Endothelial cell of umbilical vein (primary cell): ENCODE measurements around the gene KDM7A. TPM values are rescaled to one million over a fixed set of nuclear protein-coding genes. Genes with fewer than 3 reads are reported as not detected.

Experiments
- BruUV-seq: library from RNA; stranded (reverse); fragments of 400-500 nt; replicated peaks from 2 replicates; lab custom pipeline; 2021; lab: Mats Ljungman, UMichigan
- CTCF ChIA-PET: fragments of 300-600, 350-600 bp; sonication (Branson Sonifier 250); formaldehyde crosslinking; loops from one replicate; lab custom pipeline; 2021; ENCODE audit warnings: antibody characterized with exemption, inconsistent platforms; lab: Charles Lee
- POLR2A ChIA-PET: fragments of 300-600, 350-600 bp; sonication (Branson Sonifier 250); formaldehyde crosslinking; loops from one replicate; lab custom pipeline; 2021; ENCODE audit warnings: antibody characterized with exemption, inconsistent platforms; lab: Charles Lee
- DNase-seq: peaks from one replicate; pipeline ENCODE4 v3.0.0-alpha.2; 2011; ENCODE audit warnings: low read depth, low spot score
- FAIRE-seq: peaks from 2 replicates; lab custom pipeline; 2011; peaks lifted over from hg19 to GRCh38; lab: Jason Lieb, UNC
- H2AFZ ChIP-seq: 2 replicates; pipeline ENCODE4 v1.6.0; 2012; ENCODE audit warnings: low read depth, low read length, control low read depth, inconsistent platforms
- H3K27ac ChIP-seq: 2 replicates; pipeline ENCODE4 v1.5.1; 2011; ENCODE audit warnings: low read depth, mild to moderate bottlenecking, control low read depth, low read length, moderate library complexity; ENCODE audit not compliant: insufficient read depth
- H3K27me3 ChIP-seq, 2 experiments: 2 replicates each; pipeline versions ENCODE4 v1.6.0 to v1.6.1; 2011; ENCODE audit warnings: low read length in 2 of 2, mixed read lengths in 1 of 2; ENCODE audit not compliant: control insufficient read depth in 2 of 2, insufficient read depth in 2 of 2
- H3K36me3 ChIP-seq, 2 experiments: 2 replicates in 1 of 2; 3 replicates in 1 of 2; pipeline ENCODE4 v1.5.1; 2011; ENCODE audit warnings: low read length in 2 of 2, mild to moderate bottlenecking in 1 of 2, moderate library complexity in 1 of 2; ENCODE audit not compliant: control insufficient read depth in 2 of 2, insufficient read depth in 2 of 2; ENCODE audit errors: extremely low read depth in 1 of 2
- H3K4me1 ChIP-seq: 3 replicates; pipeline ENCODE4 v1.5.1; 2011; ENCODE audit warnings: mild to moderate bottlenecking, low read length; ENCODE audit not compliant: control insufficient read depth, insufficient read depth; ENCODE audit errors: extremely low read depth
- H3K4me2 ChIP-seq: 2 replicates; pipeline ENCODE4 v1.6.1; 2011; ENCODE audit warnings: low read length, control low read depth, mixed read lengths; ENCODE audit not compliant: insufficient read depth
- H3K4me3 ChIP-seq, 3 experiments: fragments of 200-600 bp in 1 of 3; sonication (generic), shearing (Covaris generic) in 1 of 3; replicated peaks in 1 of 3; 2 replicates each; pipeline ENCODE4 v1.5.1; 2011 to 2016; ENCODE audit warnings: control low read depth in 3 of 3, low read length in 3 of 3, mild to moderate bottlenecking in 2 of 3, inconsistent platforms in 1 of 3, low read depth in 1 of 3, moderate library complexity in 1 of 3; ENCODE audit not compliant: insufficient read depth in 1 of 3
- H3K79me2 ChIP-seq: 2 replicates; pipeline ENCODE4 v1.6.0; 2012; ENCODE audit warnings: low read length, inconsistent platforms; ENCODE audit not compliant: control insufficient read depth, insufficient read depth
- H3K9ac ChIP-seq: replicated peaks from 2 replicates; pipeline ENCODE3; 2011; ENCODE audit warnings: low read length, control low read depth; ENCODE audit not compliant: insufficient read depth; ENCODE audit errors: extremely low read depth
- H3K9me1 ChIP-seq: replicated peaks from 3 replicates; pipeline ENCODE4 v1.6.0; 2011; ENCODE audit warnings: mild to moderate bottlenecking, low read length; ENCODE audit not compliant: control insufficient read depth, insufficient read depth; ENCODE audit errors: extremely low read depth
- H3K9me3 ChIP-seq: replicated peaks from 2 replicates; pipeline ENCODE4 v1.5.1; 2012; ENCODE audit warnings: low read length, inconsistent platforms; ENCODE audit not compliant: control insufficient read depth, insufficient read depth
- H4K20me1 ChIP-seq: replicated peaks from 2 replicates; pipeline ENCODE3; 2011; ENCODE audit warnings: mild to moderate bottlenecking, low read length; ENCODE audit not compliant: control insufficient read depth, insufficient read depth; ENCODE audit errors: extremely low read depth
- CTCF ChIP-seq, 2 donors: IDR thresholded peaks; 1 replicate in 1 of 2; 2 replicates in 1 of 2; pipeline ENCODE4 v1.5.1; 2011; ENCODE audit warnings: low read length in 2 of 2, mild to moderate bottlenecking in 2 of 2, moderate library complexity in 2 of 2, control low read depth in 1 of 2, inconsistent platforms in 1 of 2, low read depth in 1 of 2; ENCODE audit not compliant: insufficient read depth in 1 of 2; ENCODE audit errors: extremely low read depth in 1 of 2
- EZH2 ChIP-seq: IDR thresholded peaks from 2 replicates; pipeline ENCODE4 v1.6.1; 2012; ENCODE audit warnings: borderline replicate concordance, low read depth, mild to moderate bottlenecking, moderate library complexity, low read length, inconsistent platforms; ENCODE audit not compliant: severe bottlenecking
- FOS ChIP-seq: IDR thresholded peaks from 2 replicates; pipeline ENCODE4 v1.6.1; 2011; ENCODE audit warnings: mild to moderate bottlenecking, low read length, moderate library complexity, borderline replicate concordance; ENCODE audit not compliant: insufficient read depth
- GATA2 ChIP-seq: IDR thresholded peaks from 2 replicates; pipeline ENCODE4 v1.7.0; 2011; ENCODE audit warnings: low read depth, mild to moderate bottlenecking, moderate library complexity, mixed read lengths, low read length; ENCODE audit not compliant: insufficient read length, insufficient read depth
- JUN ChIP-seq: IDR thresholded peaks from 2 replicates; pipeline ENCODE4 v1.6.1; 2011; ENCODE audit warnings: borderline replicate concordance, low read depth; ENCODE audit not compliant: insufficient read length, insufficient read depth
- MYC ChIP-seq: IDR thresholded peaks from one replicate; pipeline ENCODE4 v1.6.1; 2011; ENCODE audit warnings: mild to moderate bottlenecking, low read depth, low read length
- POLR2A ChIP-seq: IDR thresholded peaks from 2 replicates; pipeline ENCODE4 v1.6.1; 2012; ENCODE audit warnings: low read depth, mild to moderate bottlenecking, control low read depth, low read length
- POLR2AphosphoS5 ChIP-seq: IDR thresholded peaks from 2 replicates; pipeline ENCODE4 v1.6.1; 2012; ENCODE audit warnings: low read depth, mild to moderate bottlenecking, control low read depth, low read length, moderate library complexity; ENCODE audit not compliant: insufficient read depth
- dilution Hi-C: fragments of 300-500 bp; cut with MboI; formaldehyde crosslinking; loops from one replicate; pipeline ENCODE4 v1.15.0; 2019; ENCODE audit warnings: low sequenced_read_pairs; ENCODE audit not compliant: extremely low pct_ligation_motif_present
- intact Hi-C: fragments of 100-400 bp; cut with micrococcal nuclease; formaldehyde crosslinking; loops from one replicate; pipeline ENCODE4 v1.10.0; 2022
- polyA plus RNA-seq, 4 experiments: library from polyadenylated mRNA; depleted of rRNA in 3 of 4; stranded (reverse) in 3 of 4; unstranded in 1 of 4; fragments of >200 nt; gene quantifications; 2 replicates each; pipeline versions ENCODE4 v1.2.1 to v1.2.3, GENCODE V29; 2011 to 2012; ENCODE audit warnings: missing spikeins in 1 of 4
- total RNA-seq: library from RNA; stranded (reverse); gene quantifications from 2 replicates; pipeline ENCODE4 v1.2.3, GENCODE V29; 2021
- TF ChIP-seq, protein P1 (sequence below): IDR thresholded peaks from 2 replicates; pipeline ENCODE4 v1.6.1; 2011; ENCODE audit not compliant: insufficient read depth, insufficient read length

The KDM7A gene
- total and polyA plus RNA-seq, 2 donors (not counting 3 experiments of a cell fraction or from before 2014, with no cell fraction given): 2.4 to 7.3 TPM

DNA sequence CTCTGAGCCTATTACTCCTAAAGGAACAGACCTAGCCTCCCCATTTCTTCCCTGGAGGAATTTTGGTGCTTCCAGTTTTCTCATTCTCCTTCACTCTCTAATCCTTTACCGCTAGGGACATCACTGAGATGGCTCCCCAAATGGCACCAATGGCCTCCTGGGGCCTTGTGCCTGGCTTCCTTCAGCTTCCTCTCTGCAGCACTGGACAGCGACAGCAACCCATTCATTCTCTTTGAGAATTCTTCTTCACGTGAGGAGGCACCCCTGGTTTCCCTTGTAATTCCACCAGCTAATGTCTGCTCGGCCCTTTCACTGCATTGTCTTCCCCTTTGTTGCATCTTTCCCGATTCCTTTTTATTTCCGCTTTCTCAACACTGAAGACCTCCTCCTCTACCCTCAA is 24.6 kb upstream of the KDM7A start:
- intact Hi-C loops: no loop called here
- CTCF ChIA-PET: no interaction called here
- no peak overlapping the region for H3K9ac ChIP-seq
- H3K4me2 ChIP-seq: no peak overlapping the region
- TF ChIP-seq, protein P1, sequence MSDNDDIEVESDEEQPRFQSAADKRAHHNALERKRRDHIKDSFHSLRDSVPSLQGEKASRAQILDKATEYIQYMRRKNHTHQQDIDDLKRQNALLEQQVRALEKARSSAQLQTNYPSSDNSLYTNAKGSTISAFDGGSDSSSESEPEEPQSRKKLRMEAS: no peak
- no peak for TF ChIP-seq FOS
- TF ChIP-seq POLR2AphosphoS5: no peak
- TF ChIP-seq MYC: no peak
- no peak for TF ChIP-seq JUN
- TF ChIP-seq CTCF (IDR thresholded peaks at IDR 0.05; ENCODE audit: extremely low read depth in 1 of 2, insufficient read depth in 1 of 2, low read depth in 1 of 2, low read length in 2 of 2): no peak
- no peak for TF ChIP-seq POLR2A
- TF ChIP-seq EZH2: no peak
- TF ChIP-seq GATA2: no peak
- FAIRE-seq (no peak), DNase-seq (no peak)
- H2AFZ ChIP-seq: no peak overlapping the region
- POLR2A ChIA-PET: no interaction called here
- dilution Hi-C loops: no loop called here
- no TSS peak for BruUV-seq
- H3K9me1 ChIP-seq: no peaks in the 10 kb centered on the region
- H3K36me3 ChIP-seq: no peaks in the 10 kb centered on the region
- H4K20me1 ChIP-seq: no peaks in the 10 kb centered on the region
- H3K27me3 ChIP-seq: peaks cover 3 to 7% of the 10 kb centered on the region in 2 experiments
- no peaks in the 10 kb centered on the region for H3K79me2 ChIP-seq
- H3K4me1 ChIP-seq: peaks cover 6% of the 10 kb centered on the region
- H3K4me3 ChIP-seq: no peak overlapping the region
- no peak overlapping the region for H3K27ac ChIP-seq
- no peaks in the 10 kb centered on the region for H3K9me3 ChIP-seq
